HPDE6-E6E7 (cell line): ENCODE data around the gene C1orf141.
"Not testable (repeated sequence)": the region's sequence is repeated elsewhere in the genome, so short reads cannot be mapped to it uniquely, and the experiment has no call there.

Experiments used
- DNase-seq: peaks from one replicate; pipeline ENCODE4 v3.0.0; 2011; ENCODE audit warnings: missing footprints; ENCODE audit errors: extremely low spot score

The C1orf141 gene

GRCh38 chr1:67085326-67085725 lies 49.4 kb downstream of the C1orf141 start:
- no peak for DNase-seq

- no peak for DNase-seq
These were observed 49.9 kb downstream of the C1orf141 start for GRCh38 chr1:67084765-67085318.

- no peak for DNase-seq
These were observed 56.5 kb downstream of the C1orf141 start for GRCh38 chr1:67078291-67078690.

GRCh38 chr1:67077593-67077992 lies 57.2 kb downstream of the C1orf141 start:
- no peak for DNase-seq

GRCh38 chr1:67072749-67073148 lies 62.0 kb downstream of the C1orf141 start:
- no peak for DNase-seq

GRCh38 chr1:67067655-67068054 lies 67.1 kb downstream of the C1orf141 start:
- not testable (repeated sequence) for DNase-seq

GRCh38 chr1:67062412-67062811 lies 72.4 kb downstream of the C1orf141 start:
- no peak for DNase-seq

- no peak for DNase-seq
These were observed 73.5 kb downstream of the C1orf141 start for GRCh38 chr1:67061266-67061665.

- DNase-seq: peak; percentile 79
These were observed 74.0 kb downstream of the C1orf141 start for GRCh38 chr1:67060811-67061218.

GRCh38 chr1:67059346-67059745 lies 75.4 kb downstream of the C1orf141 start:
- no peak for DNase-seq

GRCh38 chr1:67058761-67059160 lies 76.0 kb downstream of the C1orf141 start:
- DNase-seq: no peak

GRCh38 chr1:67058242-67058641 lies 76.5 kb downstream of the C1orf141 start:
- DNase-seq: no peak

GRCh38 chr1:67053785-67054772 lies 80.7 kb downstream of the C1orf141 start, which contains the start of gene SLC35D1:
SLC35D1 (minus strand) TSS chr1:67054148; CDS start chr1:67054013, 135 bp downstream.
- peak; percentile 43 for DNase-seq

GRCh38 chr1:67053535-67053784 lies 81.3 kb downstream of the C1orf141 start:
- no peak for DNase-seq

GRCh38 chr1:67052741-67053534 lies 81.8 kb downstream of the C1orf141 start:
- DNase-seq: peak; percentile 67

GRCh38 chr1:67051196-67051595 lies 83.6 kb downstream of the C1orf141 start:
- no peak for DNase-seq

- no peak for DNase-seq
These were observed 90.0 kb downstream of the C1orf141 start for GRCh38 chr1:67044631-67045270.

GRCh38 chr1:67043366-67043765 lies 91.4 kb downstream of the C1orf141 start:
- no peak for DNase-seq
